Measurements from ENCODE around the gene SLC44A2.

SLC44A2 gene

DNA sequence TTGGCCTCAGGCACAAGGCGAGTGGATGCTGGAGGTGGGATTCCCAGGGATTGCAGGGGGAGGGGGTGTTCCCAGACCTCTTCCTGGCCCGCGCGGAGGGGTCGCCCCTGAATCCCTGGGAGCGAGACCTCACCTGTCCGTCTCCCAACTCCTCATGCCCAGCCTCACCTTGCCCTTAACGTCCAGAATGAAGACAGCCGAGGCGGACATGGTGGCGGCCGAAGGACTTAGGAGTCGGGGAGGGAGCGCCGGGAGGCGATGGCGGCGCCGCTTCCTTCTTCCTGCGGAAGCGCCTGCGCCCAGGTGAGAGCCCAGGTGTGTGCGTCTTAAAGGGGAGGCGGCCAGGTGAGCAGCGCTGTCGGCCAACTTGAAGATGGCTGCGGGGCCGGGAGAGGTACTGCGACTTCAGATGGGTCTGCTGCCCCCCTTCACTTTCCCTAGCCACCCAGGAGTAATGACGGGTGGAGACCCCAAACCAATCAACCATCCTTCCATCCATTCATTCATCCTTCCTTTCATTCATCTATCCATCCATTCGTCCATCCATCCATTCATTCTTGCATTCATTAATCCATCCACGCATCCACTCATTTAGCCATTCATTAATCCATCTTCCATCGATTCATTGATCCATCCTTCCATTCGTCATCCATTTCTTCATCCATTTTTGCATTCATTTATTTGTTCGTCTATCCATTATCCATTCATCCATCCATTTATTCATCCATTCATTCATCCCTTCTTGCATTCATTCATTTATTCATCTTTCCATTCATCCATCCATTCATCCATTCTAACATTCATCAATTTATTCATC, 38.1 kb upstream of the SLC44A2 start, which contains the start of gene AP1M2:
Gene AP1M2 (minus strand): TSS at position 291 of the 817 bp plus-strand sequence. CDS start 81 bp downstream, at position 210.
- TF ChIP-seq, protein P1, sequence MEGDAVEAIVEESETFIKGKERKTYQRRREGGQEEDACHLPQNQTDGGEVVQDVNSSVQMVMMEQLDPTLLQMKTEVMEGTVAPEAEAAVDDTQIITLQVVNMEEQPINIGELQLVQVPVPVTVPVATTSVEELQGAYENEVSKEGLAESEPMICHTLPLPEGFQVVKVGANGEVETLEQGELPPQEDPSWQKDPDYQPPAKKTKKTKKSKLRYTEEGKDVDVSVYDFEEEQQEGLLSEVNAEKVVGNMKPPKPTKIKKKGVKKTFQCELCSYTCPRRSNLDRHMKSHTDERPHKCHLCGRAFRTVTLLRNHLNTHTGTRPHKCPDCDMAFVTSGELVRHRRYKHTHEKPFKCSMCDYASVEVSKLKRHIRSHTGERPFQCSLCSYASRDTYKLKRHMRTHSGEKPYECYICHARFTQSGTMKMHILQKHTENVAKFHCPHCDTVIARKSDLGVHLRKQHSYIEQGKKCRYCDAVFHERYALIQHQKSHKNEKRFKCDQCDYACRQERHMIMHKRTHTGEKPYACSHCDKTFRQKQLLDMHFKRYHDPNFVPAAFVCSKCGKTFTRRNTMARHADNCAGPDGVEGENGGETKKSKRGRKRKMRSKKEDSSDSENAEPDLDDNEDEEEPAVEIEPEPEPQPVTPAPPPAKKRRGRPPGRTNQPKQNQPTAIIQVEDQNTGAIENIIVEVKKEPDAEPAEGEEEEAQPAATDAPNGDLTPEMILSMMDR (IDR thresholded peaks at IDR 0.05): no peak
- H3K27ac ChIP-seq: no peak within 1 kb of the TSS
- no peak within 1 kb of the TSS for H3K4me3 ChIP-seq
- no peak for DNase-seq (ENCODE audit: low spot score)

DNA sequence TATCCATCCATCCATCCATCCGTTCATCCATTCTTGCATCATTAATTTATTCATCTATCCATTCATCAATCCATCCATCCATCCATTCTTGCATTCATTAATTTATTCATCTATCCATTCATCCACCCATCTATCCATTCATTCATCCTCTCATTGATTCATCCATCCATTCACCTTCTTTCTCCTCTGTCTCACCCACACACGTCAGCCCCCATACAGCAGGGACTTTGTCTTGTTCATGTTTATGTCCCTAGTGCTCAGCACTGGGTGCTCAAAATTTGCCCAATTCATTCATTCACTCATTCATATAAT, 37.6 kb upstream of the SLC44A2 start:
- Histone ChIP-seq H3K27ac (no peak overlapping the region), H3K4me3 (no peak overlapping the region)
- TF ChIP-seq, protein P1 (IDR thresholded peaks at IDR 0.05): no peak
- DNase-seq (ENCODE audit: low spot score): no peak

DNA sequence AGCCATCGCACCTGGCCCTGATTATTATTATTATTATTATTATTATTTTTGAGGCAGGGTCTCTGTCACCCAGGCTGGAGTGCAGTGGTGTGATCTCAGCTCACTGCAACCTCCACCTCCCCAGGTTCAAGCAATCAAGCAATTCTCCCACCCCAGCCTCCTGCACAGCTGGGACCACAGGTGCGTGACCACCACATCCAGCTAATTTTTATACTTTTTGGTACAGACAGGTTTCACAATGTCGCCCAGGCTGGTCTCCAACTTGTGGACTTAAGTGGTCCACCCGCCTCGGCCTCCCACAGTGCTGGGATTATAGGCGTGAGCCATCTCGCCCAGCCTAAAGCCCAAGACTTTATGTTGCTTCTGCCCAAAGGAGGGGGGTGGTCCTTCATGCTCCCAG, 32.2 kb upstream of the SLC44A2 start:
- H3K4me3 ChIP-seq: no peak overlapping the region
- peak overlapping the region in 1 of 2 donors; percentile 65 for H3K27ac ChIP-seq
- TF ChIP-seq, protein P1 (IDR thresholded peaks at IDR 0.05): no peak
- no peak for DNase-seq (ENCODE audit: low spot score)

DNA sequence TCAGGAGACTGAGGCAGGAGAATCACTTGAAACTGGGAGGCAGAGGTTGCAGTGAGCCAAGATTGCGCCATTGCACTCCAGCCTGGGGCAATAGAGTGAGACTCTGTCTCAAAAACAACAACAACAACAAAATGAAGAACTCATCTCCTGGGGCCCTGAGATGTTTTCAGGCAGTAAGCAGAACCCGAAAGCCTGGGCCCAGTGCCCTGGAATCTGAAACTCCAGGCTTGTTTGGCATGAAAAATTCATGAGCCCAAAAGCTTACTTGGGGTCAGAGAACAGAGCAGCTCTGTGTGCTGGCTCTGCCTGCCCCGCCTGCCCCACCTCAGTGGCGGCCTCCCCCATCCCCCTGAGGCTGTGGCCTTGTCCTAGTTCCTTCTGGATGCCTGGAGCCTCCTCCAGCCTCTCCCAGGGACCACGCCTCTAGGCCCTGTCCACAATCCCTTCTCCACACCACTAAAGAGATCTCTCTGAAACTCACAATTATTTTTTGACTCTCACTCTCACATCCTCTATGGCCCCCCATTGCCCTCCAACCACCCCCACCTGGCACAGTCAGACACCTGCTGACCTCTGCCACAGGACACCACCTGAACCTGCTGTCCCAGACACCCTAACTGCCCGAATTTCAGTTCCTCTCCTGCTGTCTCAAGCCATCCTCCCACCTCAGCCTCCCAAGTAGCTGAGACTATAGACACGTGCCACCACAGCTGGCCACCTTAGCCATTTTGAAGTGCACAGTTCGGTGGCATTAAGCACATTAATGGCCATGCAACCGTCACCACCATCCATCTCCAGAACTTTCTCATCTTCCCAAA, 31.3 kb upstream of the SLC44A2 start:
- H3K27ac ChIP-seq: peak overlapping the region in 1 of 2 donors; percentile 65
- no peak for DNase-seq (ENCODE audit: low spot score)
- TF ChIP-seq, protein P1 (IDR thresholded peaks at IDR 0.05): no peak
- H3K4me3 ChIP-seq: no peak overlapping the region

DNA sequence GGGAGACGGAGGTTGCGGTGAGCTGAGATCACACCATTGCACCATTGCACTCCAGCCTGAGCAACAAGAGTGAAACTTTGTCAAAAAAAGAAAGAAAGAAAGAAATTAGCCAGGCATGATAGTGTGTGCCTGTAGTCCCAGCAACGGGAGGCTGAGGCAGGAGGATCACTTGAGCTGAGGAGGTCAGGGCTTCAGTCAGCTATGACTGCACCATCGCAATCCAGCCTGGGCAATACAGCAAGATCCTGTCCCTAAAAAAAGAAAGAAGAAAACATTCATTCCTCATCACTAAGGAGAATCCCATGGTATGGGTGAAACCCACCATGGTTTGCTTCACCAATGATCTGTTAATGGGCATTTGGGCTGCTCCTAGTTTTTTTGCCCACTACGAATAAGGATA, 25.2 kb upstream of the SLC44A2 start:
- TF ChIP-seq, protein P1 (IDR thresholded peaks at IDR 0.05): no peak
- Histone ChIP-seq H3K4me3 (no peak overlapping the region), H3K27ac (no peak overlapping the region)
- DNase-seq (ENCODE audit: low spot score): no peak

DNA sequence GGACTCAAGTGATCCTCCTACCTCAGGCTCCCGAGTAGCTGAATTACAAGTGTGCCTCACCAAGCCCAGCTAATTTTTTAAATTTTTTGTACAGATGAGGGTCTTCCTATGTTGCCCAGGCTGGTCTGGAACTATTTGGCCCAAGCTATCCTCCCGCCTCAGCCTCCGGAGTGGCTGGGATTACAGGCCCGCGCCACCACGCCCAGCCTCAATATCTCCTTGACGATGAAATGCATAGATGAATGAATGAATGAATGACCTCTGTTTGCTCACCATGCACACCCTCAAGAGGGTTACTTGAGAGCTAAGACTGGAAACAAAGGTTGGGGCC, 23.4 kb upstream of the SLC44A2 start:
- DNase-seq (ENCODE audit: low spot score): no peak
- peak overlapping the region in 1 of 2 donors; percentile 93 for H3K27ac ChIP-seq
- TF ChIP-seq, protein P1 (IDR thresholded peaks at IDR 0.05): no peak
- H3K4me3 ChIP-seq: peak overlapping the region; percentile 89

Data from coronary artery (tissue), 2 donors.